GM10266 (cell line): ENCODE measurements around the gene NFIB.

Experiments
- DNase-seq: peaks from one replicate; pipeline ENCODE4 v3.0.0; 2012; ENCODE audit errors: extremely low spot score
- TF ChIP-seq, protein P1 (sequence below): IDR thresholded peaks from 2 replicates; pipeline ENCODE4 v1.5.1; 2012; ENCODE audit warnings: mild to moderate bottlenecking, low read depth; ENCODE audit not compliant: control insufficient read depth, insufficient read depth; ENCODE audit errors: missing control alignments

NFIB gene

DNA sequence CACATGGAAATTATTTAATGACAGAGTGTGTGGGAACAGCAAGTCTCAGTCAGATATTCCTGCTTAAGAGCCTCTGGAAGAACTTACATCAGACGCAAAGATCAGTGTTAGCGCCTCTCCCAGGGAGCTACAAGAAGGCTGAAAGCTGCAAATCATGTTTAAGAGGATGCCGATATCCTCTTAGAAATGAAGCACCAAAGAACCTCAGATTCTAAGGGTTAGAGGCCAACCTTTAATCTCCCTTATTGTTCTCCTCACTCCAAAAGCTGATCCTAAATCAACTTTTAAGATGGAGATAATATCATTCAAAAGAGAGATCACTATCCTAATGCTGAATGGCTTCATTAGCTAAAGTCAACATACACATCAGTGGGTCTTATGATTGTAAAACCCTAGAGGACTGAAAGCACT, 160.6 kb downstream of the NFIB start:
- DNase-seq, result no peak
- TF ChIP-seq, protein P1, sequence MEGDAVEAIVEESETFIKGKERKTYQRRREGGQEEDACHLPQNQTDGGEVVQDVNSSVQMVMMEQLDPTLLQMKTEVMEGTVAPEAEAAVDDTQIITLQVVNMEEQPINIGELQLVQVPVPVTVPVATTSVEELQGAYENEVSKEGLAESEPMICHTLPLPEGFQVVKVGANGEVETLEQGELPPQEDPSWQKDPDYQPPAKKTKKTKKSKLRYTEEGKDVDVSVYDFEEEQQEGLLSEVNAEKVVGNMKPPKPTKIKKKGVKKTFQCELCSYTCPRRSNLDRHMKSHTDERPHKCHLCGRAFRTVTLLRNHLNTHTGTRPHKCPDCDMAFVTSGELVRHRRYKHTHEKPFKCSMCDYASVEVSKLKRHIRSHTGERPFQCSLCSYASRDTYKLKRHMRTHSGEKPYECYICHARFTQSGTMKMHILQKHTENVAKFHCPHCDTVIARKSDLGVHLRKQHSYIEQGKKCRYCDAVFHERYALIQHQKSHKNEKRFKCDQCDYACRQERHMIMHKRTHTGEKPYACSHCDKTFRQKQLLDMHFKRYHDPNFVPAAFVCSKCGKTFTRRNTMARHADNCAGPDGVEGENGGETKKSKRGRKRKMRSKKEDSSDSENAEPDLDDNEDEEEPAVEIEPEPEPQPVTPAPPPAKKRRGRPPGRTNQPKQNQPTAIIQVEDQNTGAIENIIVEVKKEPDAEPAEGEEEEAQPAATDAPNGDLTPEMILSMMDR, result no peak

DNA sequence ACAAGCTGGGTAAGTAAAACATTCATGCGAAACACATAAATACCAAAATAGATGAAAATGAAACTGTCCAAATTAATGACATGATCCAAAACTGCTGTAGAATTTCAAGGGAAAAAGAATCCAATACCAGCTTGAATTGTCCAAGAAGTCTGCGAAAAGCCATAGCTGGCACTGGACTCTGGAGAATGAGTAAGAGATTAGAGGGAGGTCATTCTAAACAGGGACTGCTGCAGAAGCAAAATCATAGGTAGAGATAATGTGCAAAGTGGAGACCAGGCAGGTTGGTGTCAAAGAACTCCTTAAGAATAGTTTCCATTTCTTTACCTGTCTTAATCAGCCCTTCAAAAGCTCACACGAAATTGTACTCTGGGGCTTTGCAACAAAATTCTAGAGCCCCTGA, 162.5 kb downstream of the NFIB start:
- TF ChIP-seq, protein P1, result no peak
- DNase-seq, result no peak

DNA sequence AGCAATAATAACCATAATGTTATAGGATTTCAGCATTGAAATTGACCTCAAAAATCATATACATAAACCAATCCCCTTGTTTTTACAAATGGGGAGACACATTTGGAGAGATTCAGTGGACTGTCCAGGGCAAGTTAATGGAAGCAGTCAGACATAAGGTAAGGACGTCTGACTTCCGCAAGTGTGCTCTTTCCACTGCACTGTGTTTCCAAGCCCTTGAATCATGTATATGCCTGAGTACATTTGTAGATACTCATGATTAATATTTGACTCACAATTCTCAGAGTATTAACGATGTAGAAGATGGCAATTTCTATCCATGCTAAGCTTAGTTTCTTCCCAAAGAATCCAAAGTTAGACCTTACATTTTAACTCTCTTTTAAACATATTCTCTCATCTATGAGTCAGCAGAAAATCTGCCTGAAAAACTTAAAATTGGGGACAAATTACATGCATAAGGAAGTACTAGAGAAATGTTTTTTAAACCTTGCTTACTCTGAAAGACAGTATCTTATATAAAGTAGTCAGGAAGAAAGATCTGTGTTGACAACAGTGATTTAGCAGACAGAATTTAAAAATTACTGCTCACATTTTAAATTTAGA, 165.3 kb downstream of the NFIB start:
- TF ChIP-seq, protein P1, result no peak
- no peak for DNase-seq

DNA sequence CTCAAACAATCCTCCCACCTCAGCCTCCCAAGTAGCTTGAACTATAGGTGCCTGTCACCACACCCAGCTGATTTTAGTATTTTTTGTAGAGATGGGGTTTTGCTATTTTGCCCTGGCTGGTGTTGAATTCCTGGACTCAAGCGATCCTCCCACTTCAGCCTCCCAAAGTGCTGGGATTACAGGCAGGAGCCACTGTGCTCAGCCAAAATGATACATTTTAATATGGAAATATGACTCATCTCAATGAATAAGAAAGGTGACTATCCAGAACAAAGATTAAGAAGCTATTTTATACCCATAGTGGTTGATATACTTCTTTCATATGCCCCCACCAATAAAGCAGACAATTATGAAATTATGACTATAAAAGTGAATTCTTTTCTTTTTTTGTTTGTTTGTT, 166.2 kb downstream of the NFIB start:
- DNase-seq, result no peak
- TF ChIP-seq, protein P1, result no peak

DNA sequence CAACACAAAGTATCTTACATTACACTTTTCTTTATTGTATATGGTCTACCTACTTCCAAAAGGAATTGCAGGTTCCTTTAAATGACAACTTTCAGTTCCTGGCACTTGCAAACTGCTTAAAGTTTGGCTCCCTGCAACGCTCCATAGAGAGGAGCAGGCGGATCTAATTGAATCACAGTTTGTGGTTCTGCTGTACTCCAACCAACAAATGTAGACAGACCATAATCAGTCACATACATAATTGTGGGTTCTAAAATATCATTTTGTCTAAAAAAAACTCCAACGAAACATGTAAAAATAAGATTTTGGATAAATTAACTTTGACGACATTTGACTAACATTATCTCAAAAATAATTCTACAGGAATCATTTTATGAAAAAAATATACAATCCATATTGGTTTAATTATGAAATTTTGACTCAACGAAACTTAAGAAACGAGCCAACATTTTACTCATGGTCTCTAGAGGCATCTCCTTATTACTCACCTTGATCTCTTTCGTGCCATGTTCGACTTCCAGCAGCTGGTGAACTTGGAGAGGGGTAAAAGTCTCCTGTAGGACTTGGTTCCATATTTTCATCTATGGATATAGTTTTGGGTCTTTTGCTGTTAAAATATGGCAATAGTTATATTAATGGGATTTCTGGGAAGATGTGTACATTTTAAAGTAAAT, 167.6 kb downstream of the NFIB start:
- TF ChIP-seq, protein P1, result no peak
- DNase-seq, result no peak

DNA sequence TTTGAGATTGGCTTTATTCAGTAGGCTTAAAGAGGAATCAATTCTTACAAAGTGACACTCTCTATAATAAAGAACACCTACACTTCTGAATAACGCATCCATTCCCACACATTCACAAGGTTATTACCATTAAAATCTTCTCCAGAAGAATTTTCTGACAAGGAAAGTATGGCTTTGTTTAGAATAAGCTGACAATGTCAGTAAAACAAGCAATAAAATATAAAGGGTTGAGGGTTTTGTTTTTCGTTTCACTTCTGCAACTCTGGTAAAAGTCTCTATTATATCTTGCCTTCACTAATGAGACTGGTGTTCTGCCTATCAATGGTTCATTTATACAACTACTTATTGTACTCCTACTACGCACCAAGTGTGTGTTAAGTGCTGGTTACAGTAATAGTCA, 169.7 kb downstream of the NFIB start:
- TF ChIP-seq, protein P1, result no peak
- no peak for DNase-seq

DNA sequence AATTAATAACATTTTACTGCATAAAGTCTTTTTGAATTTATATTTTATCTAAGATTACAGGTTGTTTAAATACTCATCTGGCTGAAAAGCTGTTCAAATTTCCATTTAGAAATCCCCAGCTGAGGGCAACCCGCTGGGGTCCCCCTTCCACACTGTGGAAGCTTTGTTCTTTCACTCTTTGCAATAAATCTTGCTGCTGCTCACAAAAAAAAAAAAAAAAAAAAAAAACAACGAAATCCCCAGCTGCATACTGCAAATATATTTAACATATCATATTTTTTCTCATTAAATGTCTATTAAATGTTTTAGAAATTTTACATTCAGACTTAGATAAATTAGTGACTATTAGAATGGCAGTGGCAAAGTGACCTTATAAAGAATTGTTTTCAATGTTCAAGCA, 172.2 kb downstream of the NFIB start:
- TF ChIP-seq, protein P1, result no peak
- DNase-seq, result no peak
